ENCODE measurements around the gene SAMD11. TPM values are rescaled to one million over a fixed set of nuclear protein-coding genes. Genes with fewer than 3 reads are reported as not detected.

The SAMD11 gene
- total and polyA plus RNA-seq, 4 donors: 0.51 to 4.1 (median 1.3) TPM

DNA sequence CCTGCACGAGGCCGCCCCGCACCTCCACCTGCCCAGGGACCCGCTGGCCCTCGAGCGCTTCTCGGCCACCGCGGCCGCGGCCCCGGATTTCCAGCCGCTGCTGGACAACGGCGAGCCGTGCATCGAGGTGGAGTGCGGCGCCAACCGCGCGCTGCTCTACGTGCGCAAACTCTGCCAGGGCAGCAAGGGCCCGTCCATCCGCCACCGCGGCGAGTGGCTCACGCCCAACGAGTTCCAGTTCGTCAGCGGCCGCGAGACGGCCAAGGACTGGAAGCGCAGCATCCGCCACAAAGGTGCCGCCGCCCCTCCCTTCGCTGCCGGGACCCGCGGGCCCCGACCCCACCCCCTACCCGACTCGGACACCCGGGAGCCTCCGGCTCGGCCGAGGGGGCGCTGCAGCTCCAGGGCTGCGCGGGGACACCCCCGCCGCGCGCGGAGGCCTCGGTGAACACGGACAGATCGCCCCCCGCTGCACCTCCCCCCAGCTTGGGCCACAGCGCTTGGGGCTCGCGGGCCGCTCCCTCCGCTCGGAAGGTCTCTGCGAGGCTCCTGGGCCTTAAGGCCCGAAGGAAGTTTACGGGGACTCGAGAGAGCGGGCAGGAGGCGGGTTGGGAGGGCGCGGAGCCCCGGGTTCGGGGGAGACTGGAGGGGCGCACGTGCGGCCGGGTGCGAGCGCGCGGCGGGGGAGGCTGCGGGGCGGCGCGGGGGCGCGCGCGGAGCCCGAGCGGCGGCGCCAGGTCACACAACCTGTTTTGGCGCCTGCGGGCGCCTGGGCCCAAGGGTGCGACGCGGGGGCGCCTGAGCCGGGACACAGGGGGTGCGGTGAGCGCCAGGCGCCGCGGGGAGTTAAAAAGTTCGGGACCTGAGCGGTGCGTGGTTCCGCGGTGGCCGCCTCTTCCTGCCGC lies 1.2 kb downstream of the SAMD11 start:
- WGBS: 1% methylated on average over 119 of the region's 120 CpGs
- Histone ChIP-seq H3K9ac (ENCODE audit: low read depth in 1 of 2, low read length in 2 of 2) (no peak overlapping the region), H3K4me3 (ENCODE audit: low read depth in 1 of 3, low read length in 3 of 3) (peak overlapping the region in 2 of 3 donors; percentile 31 to 61), H3K36me3 (ENCODE audit: control insufficient read depth in 4 of 4, insufficient read depth in 3 of 4, low read depth in 1 of 4, low read length in 3 of 4) (no peaks in the 10 kb centered on the region), H3K27me3 (ENCODE audit: control insufficient read depth in 4 of 4, insufficient read depth in 4 of 4, low read length in 3 of 4) (peaks cover 0 to 3% (median 3%) of the 10 kb centered on the region in 4 donors), H3K27ac (ENCODE audit: low read depth in 1 of 2, low read length in 2 of 2) (no peak overlapping the region), H3K9me3 (ENCODE audit: control insufficient read depth in 4 of 4, low read length in 3 of 4) (no peaks in the 10 kb centered on the region), H3K4me1 (ENCODE audit: control insufficient read depth in 4 of 4, insufficient read depth in 4 of 4, low read length in 3 of 4) (peaks cover 6 to 39% (median 27%) of the 10 kb centered on the region in 4 donors)
- TF ChIP-seq RAD21 (IDR thresholded peaks at IDR 0.05) (no peak), FOXA1 (IDR thresholded peaks at IDR 0.05) (no peak), RXRA (IDR thresholded peaks at IDR 0.05) (no peak), NR2F2 (IDR thresholded peaks at IDR 0.05) (no peak), EGR1 (IDR thresholded peaks at IDR 0.05; ENCODE audit: low read depth in 2 of 2) (no peak)
- no peak for DNase-seq (ENCODE audit: low spot score)

GRCh38 chr1:925561-926421 lies 2.1 kb downstream of the SAMD11 start:
- 12% methylated on average over 65 of the region's 65 CpGs for WGBS
- Histone ChIP-seq H3K36me3 (ENCODE audit: control insufficient read depth in 4 of 4, insufficient read depth in 3 of 4, low read depth in 1 of 4, low read length in 3 of 4) (no peaks in the 10 kb centered on the region), H3K9me3 (ENCODE audit: control insufficient read depth in 4 of 4, low read length in 3 of 4) (no peaks in the 10 kb centered on the region), H3K27me3 (ENCODE audit: control insufficient read depth in 4 of 4, insufficient read depth in 4 of 4, low read length in 3 of 4) (peaks cover 0 to 3% (median 3%) of the 10 kb centered on the region in 4 donors), H3K27ac (ENCODE audit: low read depth in 1 of 2, low read length in 2 of 2) (no peak overlapping the region), H3K4me3 (ENCODE audit: low read depth in 1 of 3, low read length in 3 of 3) (peak overlapping the region in 1 of 3 donors; percentile 61), H3K9ac (ENCODE audit: low read depth in 1 of 2, low read length in 2 of 2) (no peak overlapping the region), H3K4me1 (ENCODE audit: control insufficient read depth in 4 of 4, insufficient read depth in 4 of 4, low read length in 3 of 4) (peaks cover 9 to 38% (median 23%) of the 10 kb centered on the region in 4 donors)
- TF ChIP-seq RAD21 (IDR thresholded peaks at IDR 0.05) (no peak), GABPA (IDR thresholded peaks at IDR 0.05 in 1 of 2, conservative IDR thresholded peaks at IDR 0.05 in 1 of 2) (no peak), NR2F2 (IDR thresholded peaks at IDR 0.05) (no peak), FOXA1 (IDR thresholded peaks at IDR 0.05) (no peak), TAF1 (conservative IDR thresholded peaks at IDR 0.05) (no peak), FOXA2 (IDR thresholded peaks at IDR 0.05) (no peak), HNF4G (IDR thresholded peaks at IDR 0.05) (no peak), JUND (IDR thresholded peaks at IDR 0.05) (no peak), YY1 (IDR thresholded peaks at IDR 0.05) (no peak)
- TF ChIP-seq, protein P1, sequence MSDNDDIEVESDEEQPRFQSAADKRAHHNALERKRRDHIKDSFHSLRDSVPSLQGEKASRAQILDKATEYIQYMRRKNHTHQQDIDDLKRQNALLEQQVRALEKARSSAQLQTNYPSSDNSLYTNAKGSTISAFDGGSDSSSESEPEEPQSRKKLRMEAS (IDR thresholded peaks at IDR 0.05): no peak
- TF ChIP-seq, protein P2, sequence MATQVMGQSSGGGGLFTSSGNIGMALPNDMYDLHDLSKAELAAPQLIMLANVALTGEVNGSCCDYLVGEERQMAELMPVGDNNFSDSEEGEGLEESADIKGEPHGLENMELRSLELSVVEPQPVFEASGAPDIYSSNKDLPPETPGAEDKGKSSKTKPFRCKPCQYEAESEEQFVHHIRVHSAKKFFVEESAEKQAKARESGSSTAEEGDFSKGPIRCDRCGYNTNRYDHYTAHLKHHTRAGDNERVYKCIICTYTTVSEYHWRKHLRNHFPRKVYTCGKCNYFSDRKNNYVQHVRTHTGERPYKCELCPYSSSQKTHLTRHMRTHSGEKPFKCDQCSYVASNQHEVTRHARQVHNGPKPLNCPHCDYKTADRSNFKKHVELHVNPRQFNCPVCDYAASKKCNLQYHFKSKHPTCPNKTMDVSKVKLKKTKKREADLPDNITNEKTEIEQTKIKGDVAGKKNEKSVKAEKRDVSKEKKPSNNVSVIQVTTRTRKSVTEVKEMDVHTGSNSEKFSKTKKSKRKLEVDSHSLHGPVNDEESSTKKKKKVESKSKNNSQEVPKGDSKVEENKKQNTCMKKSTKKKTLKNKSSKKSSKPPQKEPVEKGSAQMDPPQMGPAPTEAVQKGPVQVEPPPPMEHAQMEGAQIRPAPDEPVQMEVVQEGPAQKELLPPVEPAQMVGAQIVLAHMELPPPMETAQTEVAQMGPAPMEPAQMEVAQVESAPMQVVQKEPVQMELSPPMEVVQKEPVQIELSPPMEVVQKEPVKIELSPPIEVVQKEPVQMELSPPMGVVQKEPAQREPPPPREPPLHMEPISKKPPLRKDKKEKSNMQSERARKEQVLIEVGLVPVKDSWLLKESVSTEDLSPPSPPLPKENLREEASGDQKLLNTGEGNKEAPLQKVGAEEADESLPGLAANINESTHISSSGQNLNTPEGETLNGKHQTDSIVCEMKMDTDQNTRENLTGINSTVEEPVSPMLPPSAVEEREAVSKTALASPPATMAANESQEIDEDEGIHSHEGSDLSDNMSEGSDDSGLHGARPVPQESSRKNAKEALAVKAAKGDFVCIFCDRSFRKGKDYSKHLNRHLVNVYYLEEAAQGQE (IDR thresholded peaks at IDR 0.05): no peak
- TF ChIP-seq, protein P3, sequence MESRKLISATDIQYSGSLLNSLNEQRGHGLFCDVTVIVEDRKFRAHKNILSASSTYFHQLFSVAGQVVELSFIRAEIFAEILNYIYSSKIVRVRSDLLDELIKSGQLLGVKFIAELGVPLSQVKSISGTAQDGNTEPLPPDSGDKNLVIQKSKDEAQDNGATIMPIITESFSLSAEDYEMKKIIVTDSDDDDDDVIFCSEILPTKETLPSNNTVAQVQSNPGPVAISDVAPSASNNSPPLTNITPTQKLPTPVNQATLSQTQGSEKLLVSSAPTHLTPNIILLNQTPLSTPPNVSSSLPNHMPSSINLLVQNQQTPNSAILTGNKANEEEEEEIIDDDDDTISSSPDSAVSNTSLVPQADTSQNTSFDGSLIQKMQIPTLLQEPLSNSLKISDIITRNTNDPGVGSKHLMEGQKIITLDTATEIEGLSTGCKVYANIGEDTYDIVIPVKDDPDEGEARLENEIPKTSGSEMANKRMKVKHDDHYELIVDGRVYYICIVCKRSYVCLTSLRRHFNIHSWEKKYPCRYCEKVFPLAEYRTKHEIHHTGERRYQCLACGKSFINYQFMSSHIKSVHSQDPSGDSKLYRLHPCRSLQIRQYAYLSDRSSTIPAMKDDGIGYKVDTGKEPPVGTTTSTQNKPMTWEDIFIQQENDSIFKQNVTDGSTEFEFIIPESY (IDR thresholded peaks at IDR 0.05): no peak
- DNase-seq (ENCODE audit: low spot score): no peak
